HCT116 (cell line): ENCODE data around the gene ACYP1. TPM values are rescaled to one million over a fixed set of nuclear protein-coding genes. Genes with fewer than 3 reads are reported as not detected.

Experiments
- ATAC-seq: fragments of 200-7000 bp; cut with Tn5 transposase; 2 replicates; pipeline ENCODE4 v1.9.1; 2020; ENCODE audit warnings: mild to moderate bottlenecking, moderate library complexity
- BruUV-seq: library from RNA; stranded (reverse); fragments of 400-500 nt; replicated peaks from 2 replicates; lab custom pipeline; 2021; lab: Mats Ljungman, UMichigan
- CTCF ChIA-PET: fragments of 300-600 bp; sonication (Branson Sonifier 250); formaldehyde crosslinking; loops from one replicate; lab custom pipeline; 2021; ENCODE audit warnings: antibody characterized with exemption; lab: Charles Lee
- POLR2A ChIA-PET: fragments of 300-600, 350-600 bp; sonication (Branson Sonifier 250); formaldehyde crosslinking; loops from one replicate; lab custom pipeline; 2021; ENCODE audit warnings: antibody characterized with exemption; lab: Charles Lee
- RAD21 ChIA-PET, 2 experiments: fragments of 300-600 bp; sonication (Branson Sonifier 250); formaldehyde crosslinking; loops; one replicate each; lab custom pipeline; 2023; ENCODE audit warnings: low total read pairs in 2 of 2; ENCODE audit not compliant: uncharacterized antibody in 2 of 2, unreplicated experiment in 2 of 2, low non-redundant PET in 1 of 2; lab: Charles Lee
- DNase-seq: peaks from one replicate; pipeline ENCODE4 v3.0.0-alpha.2; 2010; ENCODE audit warnings: low read depth, low spot score
- H2AFZ ChIP-seq: fragments of 200-600 bp; shearing (Covaris generic), sonication (generic); 2 replicates; pipeline ENCODE4 v1.6.1; 2017; ENCODE audit warnings: low read depth, mixed run types, mixed read lengths, antibody characterized with exemption, low read length; ENCODE audit not compliant: poor library complexity, severe bottlenecking
- H3K27ac ChIP-seq: 2 replicates; pipeline ENCODE4 v1.5.1; 2012; ENCODE audit warnings: low read depth, low read length
- H3K27me3 ChIP-seq: fragments of 200-600 bp; sonication (generic); 2 replicates; pipeline ENCODE4 v1.6.1; 2016; ENCODE audit warnings: mixed run types, low read length, mixed read lengths; ENCODE audit not compliant: insufficient read depth
- H3K36me3 ChIP-seq, 2 experiments: fragments of 200-500 bp in 1 of 2; fragments of 200-600 bp in 1 of 2; sonication (Bioruptor generic) in 1 of 2; sonication (generic) in 1 of 2; 2 replicates each; pipeline versions ENCODE4 v1.5.1 to v1.6.1; 2014 to 2016; ENCODE audit warnings: low read length in 2 of 2, inconsistent platforms in 1 of 2, mixed read lengths in 1 of 2, mixed run types in 1 of 2; ENCODE audit not compliant: insufficient read depth in 2 of 2, control insufficient read depth in 1 of 2
- H3K4me1 ChIP-seq, 2 experiments: fragments of 200-600 bp in 1 of 2; sonication (generic) in 1 of 2; 2 replicates each; pipeline versions ENCODE4 v1.5.1 to v1.6.1; 2012 to 2017; ENCODE audit warnings: low read length in 2 of 2, inconsistent platforms in 1 of 2, mild to moderate bottlenecking in 1 of 2, mixed read lengths in 1 of 2, mixed run types in 1 of 2, moderate library complexity in 1 of 2; ENCODE audit not compliant: insufficient read depth in 2 of 2, control insufficient read depth in 1 of 2
- H3K4me2 ChIP-seq: fragments of 200-600 bp; sonication (generic); 2 replicates; pipeline ENCODE4 v1.6.1; 2017; ENCODE audit warnings: mixed run types, low read length, mixed read lengths
- H3K4me3 ChIP-seq, 2 experiments: fragments of 200-600 bp in 1 of 2; sonication (generic) in 1 of 2; replicated peaks in 1 of 2; 2 replicates each; pipeline ENCODE4 v1.5.1; 2011 to 2016; ENCODE audit warnings: low read length in 2 of 2, control low read depth in 1 of 2, low read depth in 1 of 2, mild to moderate bottlenecking in 1 of 2, mixed read lengths in 1 of 2, mixed run types in 1 of 2
- H3K79me2 ChIP-seq: fragments of 200-600 bp; sonication (generic); 2 replicates; pipeline ENCODE4 v1.6.1; 2017; ENCODE audit warnings: mild to moderate bottlenecking, mixed run types, low read length, moderate library complexity, mixed read lengths; ENCODE audit not compliant: insufficient read depth
- H3K9ac ChIP-seq: fragments of 200-600 bp; sonication (generic); 2 replicates; pipeline ENCODE4 v1.6.1; 2016; ENCODE audit warnings: low read length, mixed read lengths
- H3K9me2 ChIP-seq: fragments of 200-600 bp; sonication (generic), shearing (Covaris generic); 2 replicates; pipeline ENCODE4 v1.6.1; 2017; ENCODE audit warnings: mixed run types, mild to moderate bottlenecking, moderate library complexity; ENCODE audit not compliant: insufficient read depth
- H3K9me3 ChIP-seq, 2 experiments: fragments of 200-500 bp in 1 of 2; fragments of 200-600 bp in 1 of 2; sonication (Bioruptor generic) in 1 of 2; sonication (generic) in 1 of 2; 2 replicates each; pipeline ENCODE4 v1.6.1; 2014 to 2017; ENCODE audit warnings: low read length in 2 of 2, mixed read lengths in 2 of 2, inconsistent platforms in 1 of 2, low read depth in 1 of 2, mild to moderate bottlenecking in 1 of 2, mixed run types in 1 of 2, moderate library complexity in 1 of 2; ENCODE audit not compliant: control insufficient read depth in 1 of 2, insufficient read depth in 1 of 2
- H4K20me1 ChIP-seq: fragments of 200-600 bp; sonication (generic), shearing (Covaris generic); 2 replicates; pipeline ENCODE4 v1.6.1; 2017; ENCODE audit warnings: mixed run types, mild to moderate bottlenecking, moderate library complexity; ENCODE audit not compliant: insufficient read depth
- CBX3 ChIP-seq: IDR thresholded peaks from 2 replicates; pipeline ENCODE4 v1.6.1; 2012; ENCODE audit warnings: low read depth
- CEBPB ChIP-seq: IDR thresholded peaks from 2 replicates; pipeline ENCODE4 v1.6.1; 2012; ENCODE audit warnings: low read depth
- CTCF ChIP-seq, 3 experiments: fragments of 200-600 bp in 1 of 3; sonication (generic) in 1 of 3; IDR thresholded peaks in 2 of 3; conservative IDR thresholded peaks in 1 of 3; 2 replicates each; pipeline ENCODE4 v1.5.1; 2012 to 2017; ENCODE audit warnings: low read depth in 2 of 3, low read length in 2 of 3, antibody characterized with exemption in 1 of 3, borderline replicate concordance in 1 of 3, control low read depth in 1 of 3, mild to moderate bottlenecking in 1 of 3, mixed read lengths in 1 of 3, mixed run types in 1 of 3, moderate library complexity in 1 of 3; ENCODE audit not compliant: insufficient read depth in 1 of 3
- EGR1 ChIP-seq: IDR thresholded peaks from 2 replicates; pipeline ENCODE4 v1.6.1; 2012; ENCODE audit warnings: low read depth
- ELF1 ChIP-seq: IDR thresholded peaks from 2 replicates; pipeline ENCODE4 v1.6.1; 2012; ENCODE audit warnings: low read depth, borderline replicate concordance
- EZH2 ChIP-seq: fragments of 200-600 bp; sonication (generic); IDR thresholded peaks from 2 replicates; pipeline ENCODE4 v1.6.1; 2017; ENCODE audit warnings: antibody characterized with exemption, mixed run types
- EZH2phosphoT487 ChIP-seq: fragments of 200-600 bp; IDR thresholded peaks from 2 replicates; pipeline ENCODE4 v1.6.1; 2018; ENCODE audit warnings: antibody characterized with exemption, borderline replicate concordance
- FOSL1 ChIP-seq: IDR thresholded peaks from 2 replicates; pipeline ENCODE4 v1.6.1; 2012; ENCODE audit warnings: low read depth
- MAX ChIP-seq: IDR thresholded peaks from 2 replicates; pipeline ENCODE4 v1.6.1; 2012
- POLR2A ChIP-seq: IDR thresholded peaks from 2 replicates; pipeline ENCODE4 v1.7.0; 2011; ENCODE audit warnings: borderline replicate concordance; ENCODE audit not compliant: insufficient read depth, insufficient read length; ENCODE audit errors: extremely low read depth
- RAD21 ChIP-seq: IDR thresholded peaks from 2 replicates; pipeline ENCODE4 v1.6.1; 2012; ENCODE audit warnings: low read depth, mild to moderate bottlenecking
- REST ChIP-seq: IDR thresholded peaks from 2 replicates; pipeline ENCODE4 v1.6.1; 2012; ENCODE audit warnings: low read depth
- SIN3A ChIP-seq: IDR thresholded peaks from 2 replicates; pipeline ENCODE4 v1.6.1; 2012; ENCODE audit warnings: low read depth
- SP1 ChIP-seq: IDR thresholded peaks from 2 replicates; pipeline ENCODE4 v1.6.1; 2012; ENCODE audit warnings: low read depth
- SRF ChIP-seq: IDR thresholded peaks from 2 replicates; pipeline ENCODE4 v1.6.1; 2012; ENCODE audit warnings: low read depth
- ZFX ChIP-seq: fragments of 450-650 bp; IDR thresholded peaks from 2 replicates; pipeline ENCODE4 v1.6.1; 2017
- ZNF274 ChIP-seq: fragments of 200-500 bp; sonication (Bioruptor generic); IDR thresholded peaks from 2 replicates; pipeline ENCODE4 v1.6.1; 2014; ENCODE audit warnings: mild to moderate bottlenecking, low read depth, low read length, inconsistent platforms
- intact Hi-C: fragments of 100-400 bp; cut with micrococcal nuclease; formaldehyde crosslinking; loops from 2 replicates; pipeline ENCODE4 v1.10.0; 2022
- total RNA-seq: library from RNA; stranded (reverse); gene quantifications from one replicate; pipeline ENCODE4 v1.2.1, GENCODE V29; 2021; ENCODE audit not compliant: unreplicated experiment
- TF ChIP-seq, protein P1 (sequence below): IDR thresholded peaks from 2 replicates; pipeline ENCODE4 v1.6.1; 2011; ENCODE audit warnings: mild to moderate bottlenecking, low read length, moderate library complexity; ENCODE audit not compliant: insufficient replicate concordance; ENCODE audit errors: extremely low read depth

ACYP1 gene
- total RNA-seq, 1 experiment from 2014 or later: 30.7 TPM

DNA sequence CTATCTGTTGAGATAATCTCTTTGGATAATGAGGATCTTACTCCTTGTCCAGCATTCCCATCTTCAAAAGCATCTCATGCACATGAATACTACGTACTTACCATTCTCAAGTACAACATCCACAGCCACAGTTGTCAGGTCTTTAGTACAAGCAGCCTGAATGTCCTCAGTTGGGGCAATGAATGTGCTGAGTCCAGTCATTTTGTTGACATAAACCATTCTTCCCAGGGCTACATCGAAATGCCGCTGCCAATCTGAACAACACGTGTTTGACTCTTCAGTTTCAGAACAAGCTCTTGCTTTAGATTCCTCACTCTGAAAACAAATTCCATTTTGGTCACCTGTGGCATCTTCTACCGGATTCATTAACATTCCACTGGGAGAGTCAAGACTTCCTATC lies 17.5 kb downstream of the ACYP1 start:
- POLR2A ChIA-PET: no interaction called here

More for the DNA sequence above, 17.5 kb downstream of the ACYP1 start:
- intact Hi-C loops: no loop called here
- ATAC-seq: no peak
- Histone ChIP-seq H3K27me3 (no peaks in the 10 kb centered on the region), H2AFZ (no peak overlapping the region), H3K4me1 (peaks cover 7 to 24% of the 10 kb centered on the region in 2 experiments; a peak in 3 of 4 replicates), H3K79me2 (peaks cover 17% of the 10 kb centered on the region), H3K4me3 (no peak overlapping the region), H3K9ac (no peak overlapping the region), H3K27ac (no peak overlapping the region), H3K36me3 (peaks cover 0 to 7% of the 10 kb centered on the region in 2 experiments; a peak in 2 of 4 replicates), H3K9me3 (no peaks in the 10 kb centered on the region), H3K9me2 (no peaks in the 10 kb centered on the region), H4K20me1 (no peaks in the 10 kb centered on the region), H3K4me2 (no peak overlapping the region)
- BruUV-seq: no TSS peak
- TF ChIP-seq SP1: no peak
- TF ChIP-seq ELF1: no peak
- no peak for TF ChIP-seq MAX
- TF ChIP-seq ZNF274: no peak
- no peak for TF ChIP-seq ZFX
- no peak for TF ChIP-seq RAD21
- no peak for TF ChIP-seq CEBPB
- no peak for TF ChIP-seq CTCF (IDR thresholded peaks at IDR 0.05 in 2 of 3, conservative IDR thresholded peaks at IDR 0.05 in 1 of 3; ENCODE audit: borderline replicate concordance in 1 of 3, insufficient read depth in 1 of 3, low read depth in 2 of 3, low read length in 2 of 3)
- TF ChIP-seq SIN3A: no peak
- TF ChIP-seq CBX3: no peak
- no peak for TF ChIP-seq EZH2phosphoT487
- no peak for TF ChIP-seq POLR2A
- no peak for TF ChIP-seq EZH2
- no peak for TF ChIP-seq FOSL1
- TF ChIP-seq REST: no peak
- TF ChIP-seq, protein P1, sequence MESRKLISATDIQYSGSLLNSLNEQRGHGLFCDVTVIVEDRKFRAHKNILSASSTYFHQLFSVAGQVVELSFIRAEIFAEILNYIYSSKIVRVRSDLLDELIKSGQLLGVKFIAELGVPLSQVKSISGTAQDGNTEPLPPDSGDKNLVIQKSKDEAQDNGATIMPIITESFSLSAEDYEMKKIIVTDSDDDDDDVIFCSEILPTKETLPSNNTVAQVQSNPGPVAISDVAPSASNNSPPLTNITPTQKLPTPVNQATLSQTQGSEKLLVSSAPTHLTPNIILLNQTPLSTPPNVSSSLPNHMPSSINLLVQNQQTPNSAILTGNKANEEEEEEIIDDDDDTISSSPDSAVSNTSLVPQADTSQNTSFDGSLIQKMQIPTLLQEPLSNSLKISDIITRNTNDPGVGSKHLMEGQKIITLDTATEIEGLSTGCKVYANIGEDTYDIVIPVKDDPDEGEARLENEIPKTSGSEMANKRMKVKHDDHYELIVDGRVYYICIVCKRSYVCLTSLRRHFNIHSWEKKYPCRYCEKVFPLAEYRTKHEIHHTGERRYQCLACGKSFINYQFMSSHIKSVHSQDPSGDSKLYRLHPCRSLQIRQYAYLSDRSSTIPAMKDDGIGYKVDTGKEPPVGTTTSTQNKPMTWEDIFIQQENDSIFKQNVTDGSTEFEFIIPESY: no peak
- no peak for TF ChIP-seq SRF
- no peak for TF ChIP-seq EGR1
- RAD21 ChIA-PET: no interaction called here
- CTCF ChIA-PET: no interaction called here
- no peak for DNase-seq
